ENCODE data around the gene TP53RK.
"Not testable (repeated sequence)": the region's sequence is repeated elsewhere in the genome, so short reads cannot be mapped to it uniquely, and the experiment has no call there.

Gene TP53RK

DNA sequence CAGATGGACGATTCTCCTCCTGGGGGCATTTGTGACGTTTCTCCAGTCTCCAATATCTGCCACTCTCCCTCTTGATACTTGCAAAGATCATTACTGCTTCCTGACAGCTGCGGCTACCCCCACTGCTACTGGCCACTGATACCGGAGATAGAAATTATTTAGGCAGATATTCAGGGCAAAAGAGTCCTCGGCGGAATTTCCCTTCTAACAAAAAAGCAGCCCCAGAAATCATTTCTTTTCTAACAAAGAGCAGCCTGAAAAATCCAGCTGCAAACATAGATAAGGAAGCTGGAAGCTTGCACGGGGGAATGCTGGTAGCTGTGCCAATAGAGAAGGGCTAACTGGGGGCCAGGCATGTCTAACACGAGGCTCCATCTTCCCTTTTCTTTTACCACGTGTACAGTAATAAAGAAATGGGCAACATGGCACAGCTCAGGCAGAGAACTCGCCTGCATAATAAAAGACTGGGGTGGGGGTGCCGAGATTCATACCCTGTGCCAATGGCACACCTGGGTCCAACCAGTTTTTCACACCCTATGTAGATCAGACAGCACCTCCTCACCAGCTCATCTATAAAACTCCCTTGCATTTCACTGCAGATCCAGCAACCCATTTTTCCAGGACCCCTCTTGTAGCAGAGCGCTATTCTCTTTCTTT lies 6.1 kb downstream of the TP53RK start:
- TF ChIP-seq, protein P1, sequence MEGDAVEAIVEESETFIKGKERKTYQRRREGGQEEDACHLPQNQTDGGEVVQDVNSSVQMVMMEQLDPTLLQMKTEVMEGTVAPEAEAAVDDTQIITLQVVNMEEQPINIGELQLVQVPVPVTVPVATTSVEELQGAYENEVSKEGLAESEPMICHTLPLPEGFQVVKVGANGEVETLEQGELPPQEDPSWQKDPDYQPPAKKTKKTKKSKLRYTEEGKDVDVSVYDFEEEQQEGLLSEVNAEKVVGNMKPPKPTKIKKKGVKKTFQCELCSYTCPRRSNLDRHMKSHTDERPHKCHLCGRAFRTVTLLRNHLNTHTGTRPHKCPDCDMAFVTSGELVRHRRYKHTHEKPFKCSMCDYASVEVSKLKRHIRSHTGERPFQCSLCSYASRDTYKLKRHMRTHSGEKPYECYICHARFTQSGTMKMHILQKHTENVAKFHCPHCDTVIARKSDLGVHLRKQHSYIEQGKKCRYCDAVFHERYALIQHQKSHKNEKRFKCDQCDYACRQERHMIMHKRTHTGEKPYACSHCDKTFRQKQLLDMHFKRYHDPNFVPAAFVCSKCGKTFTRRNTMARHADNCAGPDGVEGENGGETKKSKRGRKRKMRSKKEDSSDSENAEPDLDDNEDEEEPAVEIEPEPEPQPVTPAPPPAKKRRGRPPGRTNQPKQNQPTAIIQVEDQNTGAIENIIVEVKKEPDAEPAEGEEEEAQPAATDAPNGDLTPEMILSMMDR (conservative IDR thresholded peaks at IDR 0.05; ENCODE audit: low read length), result no peak
- peak overlapping the region; percentile 65 for H3K4me3 ChIP-seq (ENCODE audit: low read length)
- DNase-seq (ENCODE audit: low read depth), result no peak

- TF ChIP-seq, protein P1 (conservative IDR thresholded peaks at IDR 0.05; ENCODE audit: low read length), result no peak
- DNase-seq (ENCODE audit: low read depth), result no peak
- no peak overlapping the region for H3K4me3 ChIP-seq (ENCODE audit: low read length)
These were observed 7.0 kb downstream of the TP53RK start for GRCh38 chr20:46682063-46682821.

DNA sequence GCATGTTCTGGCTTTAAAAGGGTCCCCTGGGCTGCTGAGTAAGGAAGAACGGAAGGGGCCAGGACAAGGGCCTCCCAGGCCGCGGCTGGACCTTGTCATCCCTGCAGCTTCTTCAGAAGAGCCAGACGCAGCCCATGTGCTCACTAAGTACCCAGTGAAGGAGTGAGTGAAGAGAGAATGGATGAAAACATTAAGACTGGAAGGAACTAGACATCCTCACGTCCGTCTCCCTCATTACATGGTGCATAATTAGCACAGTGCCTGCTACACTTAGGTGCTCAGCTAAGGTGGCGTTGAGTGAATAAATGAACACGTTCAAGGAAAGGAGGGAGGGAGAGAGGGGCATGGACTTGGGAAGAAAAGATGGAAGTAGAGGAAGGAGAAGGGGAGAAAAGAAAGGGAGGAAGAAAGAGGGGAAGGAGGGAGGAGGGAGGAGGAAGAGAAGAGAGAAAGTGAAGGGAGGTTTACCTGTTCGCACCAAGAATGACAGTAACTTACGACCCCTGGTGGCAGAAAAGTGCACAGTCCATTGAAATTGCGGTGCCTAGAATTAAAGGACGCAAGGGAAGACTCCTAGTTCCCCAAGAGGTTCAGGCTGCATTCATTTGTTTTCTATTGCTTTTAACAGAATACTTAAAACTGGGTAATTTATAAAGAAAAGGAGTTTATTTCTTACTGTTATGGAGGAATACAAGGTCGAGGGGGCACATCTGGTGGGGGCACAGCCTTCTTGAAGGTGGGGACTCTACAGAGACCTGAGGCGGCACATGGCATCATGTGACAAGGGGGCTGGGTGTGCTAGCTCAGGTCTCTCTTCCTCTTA lies 8.0 kb downstream of the TP53RK start:
- no peak overlapping the region for H3K4me3 ChIP-seq (ENCODE audit: low read length)
- DNase-seq (ENCODE audit: low read depth), result peak; percentile 35
- TF ChIP-seq, protein P1 (conservative IDR thresholded peaks at IDR 0.05; ENCODE audit: low read length), result peak; percentile 86

DNA sequence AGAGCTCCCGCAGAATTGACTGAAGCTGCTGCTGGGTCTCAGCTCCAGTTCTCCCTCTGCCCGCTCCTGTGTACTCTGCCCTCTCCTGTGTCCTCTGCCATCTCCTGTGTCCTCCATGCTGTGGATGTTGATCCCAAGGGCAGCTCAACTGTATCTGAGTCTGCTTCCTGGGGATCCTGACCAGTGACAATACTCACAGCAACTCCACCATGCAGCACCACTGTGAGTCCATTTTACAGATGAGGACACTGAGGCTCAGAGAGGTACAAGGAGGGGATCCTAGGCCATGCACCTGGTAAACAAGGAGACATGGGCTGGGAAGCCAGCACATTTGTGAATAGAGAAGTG lies 8.6 kb downstream of the TP53RK start:
- no peak overlapping the region for H3K4me3 ChIP-seq (ENCODE audit: low read length)
- no peak for DNase-seq (ENCODE audit: low read depth)
- TF ChIP-seq, protein P1 (conservative IDR thresholded peaks at IDR 0.05; ENCODE audit: low read length), result no peak

GRCh38 chr20:46678516-46678915 lies 10.7 kb downstream of the TP53RK start:
- no peak overlapping the region for H3K4me3 ChIP-seq (ENCODE audit: low read length)
- no peak for DNase-seq (ENCODE audit: low read depth)
- TF ChIP-seq, protein P1 (conservative IDR thresholded peaks at IDR 0.05; ENCODE audit: low read length), result no peak

- DNase-seq (ENCODE audit: low read depth), result no peak
- H3K4me3 ChIP-seq (ENCODE audit: low read length), result no peak overlapping the region
- TF ChIP-seq, protein P1 (conservative IDR thresholded peaks at IDR 0.05; ENCODE audit: low read length), result no peak
These were observed 11.6 kb downstream of the TP53RK start for GRCh38 chr20:46677608-46678007.

GRCh38 chr20:46676649-46677316 lies 12.5 kb downstream of the TP53RK start:
- not testable (repeated sequence) for DNase-seq (ENCODE audit: low read depth); H3K4me3 ChIP-seq (ENCODE audit: low read length)
